Skin epidermis (tissue), 12 donors: Measurements from ENCODE around the gene HSPD1.
"Not testable (repeated sequence)": the region's sequence is repeated elsewhere in the genome, so short reads cannot be mapped to it uniquely, and the experiment has no call there.

Experiments used
- H3K27ac ChIP-seq, 21 experiments: fragments of 200-600 bp; sonication (generic) in 11 of 21; one replicate each; pipeline ENCODE4 v1.5.0; 2020; ENCODE audit warnings: mild to moderate bottlenecking in 3 of 21, inconsistent platforms in 2 of 21, moderate library complexity in 2 of 21
- H3K4me3 ChIP-seq, 7 experiments: fragments of 200-600 bp; sonication (generic) in 2 of 7; one replicate each; pipeline ENCODE4 v1.5.0; 2020; ENCODE audit warnings: inconsistent platforms in 2 of 7, mild to moderate bottlenecking in 2 of 7, moderate library complexity in 1 of 7

Gene HSPD1

GRCh38 chr2:197498235-197498936, 1.3 kb downstream of the HSPD1 start:
- Histone ChIP-seq H3K27ac (peak overlapping the region in 19 of 21 experiments; percentile 81 to 99 (median 93)), H3K4me3 (peak overlapping the region; percentile 65 to 97 (median 91))

- peak overlapping the region in 2 of 7 experiments; percentile 94 to 97 for H3K4me3 ChIP-seq
- no peak overlapping the region for H3K27ac ChIP-seq
Measured at GRCh38 chr2:197497326-197497725, 2.3 kb downstream of the HSPD1 start.

DNA sequence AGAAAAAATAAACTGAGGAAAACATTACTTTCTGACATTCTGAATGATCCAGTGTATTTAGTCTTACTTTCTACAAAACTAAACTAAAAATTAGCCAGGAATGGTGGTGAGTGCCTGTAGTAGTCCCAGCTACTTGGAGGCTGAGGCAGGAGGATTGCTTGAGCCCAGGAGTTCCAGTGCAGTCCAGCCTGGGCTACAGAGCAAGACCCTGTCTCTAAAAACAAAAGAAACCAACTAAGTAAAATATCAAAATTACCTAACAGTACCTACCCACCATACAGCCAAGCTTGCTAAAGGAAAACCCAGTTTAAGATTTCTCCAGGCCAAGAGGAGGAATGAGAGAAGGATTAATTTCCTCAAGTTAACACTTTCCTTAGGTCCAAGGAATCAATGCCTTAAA, 2.9 kb downstream of the HSPD1 start:
- no peak overlapping the region for H3K4me3 ChIP-seq
- H3K27ac ChIP-seq, result no peak overlapping the region

GRCh38 chr2:197495433-197496134, 4.1 kb downstream of the HSPD1 start:
- Histone ChIP-seq H3K27ac (no peak overlapping the region), H3K4me3 (no peak overlapping the region)

DNA sequence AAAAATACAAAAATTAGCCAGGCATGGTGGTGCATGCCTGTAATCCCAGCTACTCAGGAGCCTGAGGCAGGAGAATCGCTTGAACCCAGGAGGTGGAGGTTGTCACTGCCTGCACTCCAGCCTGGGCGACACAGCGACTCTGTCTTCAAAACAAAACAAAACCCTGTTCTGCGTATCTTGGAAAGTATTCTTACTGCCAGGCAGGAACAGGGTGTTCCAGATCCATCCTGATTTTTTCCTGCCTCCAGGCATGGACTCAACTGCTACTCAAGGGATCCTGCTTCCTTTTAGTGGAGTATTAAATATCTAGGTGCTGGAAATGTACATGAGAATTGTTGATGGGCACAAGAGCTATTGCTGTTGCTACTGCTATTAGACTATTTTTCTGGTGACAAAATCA, 12.3 kb downstream of the HSPD1 start:
- H3K27ac ChIP-seq, result no peak overlapping the region
- no peak overlapping the region for H3K4me3 ChIP-seq

GRCh38 chr2:197486175-197486574, 13.5 kb downstream of the HSPD1 start:
- H3K27ac ChIP-seq, result no peak overlapping the region

DNA sequence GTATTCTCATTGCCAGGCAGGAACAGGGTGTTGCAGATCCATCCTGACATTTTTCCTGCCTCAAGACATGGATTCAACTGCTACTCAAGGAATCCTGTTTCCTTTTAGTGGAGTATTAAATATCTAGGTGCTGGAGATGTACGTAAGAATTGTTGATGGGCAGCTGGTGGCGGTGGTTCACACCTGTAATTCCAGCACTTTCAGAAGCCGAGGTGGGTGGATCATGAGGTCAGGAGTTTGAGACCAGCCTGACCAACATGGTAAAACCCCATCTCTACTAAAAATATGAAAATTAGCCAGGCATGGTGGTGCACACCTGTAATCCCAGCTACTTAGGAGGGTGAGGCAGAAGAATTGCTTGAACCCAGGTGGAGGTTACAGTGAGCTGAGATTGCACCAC, 15.4 kb downstream of the HSPD1 start:
- H3K27ac ChIP-seq, H3K4me3 ChIP-seq: not testable (repeated sequence)

More at GRCh38 chr2:197486175-197486574, 13.5 kb downstream of the HSPD1 start:
- no peak overlapping the region for H3K4me3 ChIP-seq

DNA sequence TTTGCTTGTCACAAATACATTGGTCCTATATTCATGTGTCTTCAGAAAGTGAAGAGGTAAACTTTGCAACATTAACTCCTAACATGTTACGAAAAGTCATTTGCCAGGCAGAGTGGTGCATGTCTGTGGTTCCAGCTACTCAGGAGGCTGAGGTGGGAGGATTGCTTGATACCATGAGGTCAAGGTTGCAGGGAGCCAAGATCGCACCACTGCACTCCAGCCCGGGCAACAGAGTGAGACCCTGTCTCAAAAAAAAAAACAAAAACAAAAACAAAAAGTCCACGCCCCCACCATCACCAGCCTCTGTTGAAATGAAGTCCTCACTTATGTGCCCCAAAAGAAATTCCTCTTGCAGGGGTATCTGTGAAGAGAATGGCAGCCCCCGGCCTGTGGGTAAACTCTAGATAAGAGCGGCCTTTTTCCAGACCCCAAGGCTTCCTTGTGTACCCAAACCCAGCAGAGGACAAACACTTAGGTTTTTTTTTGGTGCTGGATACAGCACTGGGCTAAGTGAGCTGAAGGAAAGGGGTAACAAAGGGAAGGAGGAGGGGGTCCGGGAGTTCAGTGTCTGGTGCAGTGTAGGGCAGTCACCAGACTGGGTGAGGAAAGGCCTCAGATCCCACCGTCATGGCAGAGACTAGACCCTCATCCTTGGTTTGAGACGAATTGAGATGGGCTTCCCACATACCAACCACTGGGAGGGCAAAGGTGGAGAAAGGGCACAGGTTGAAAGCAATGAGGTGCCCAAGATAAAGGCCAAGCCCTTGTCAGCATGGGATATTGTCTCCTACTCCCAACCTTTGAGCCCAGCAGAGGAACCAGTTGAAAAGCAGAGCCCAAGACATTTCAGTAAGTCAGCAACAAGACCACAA, 19.2 kb downstream of the HSPD1 start:
- no peak overlapping the region for H3K27ac ChIP-seq

GRCh38 chr2:197477797-197478196, 21.8 kb downstream of the HSPD1 start:
- Histone ChIP-seq H3K27ac (no peak overlapping the region), H3K4me3 (no peak overlapping the region)

More for the DNA sequence above, 19.2 kb downstream of the HSPD1 start:
- H3K4me3 ChIP-seq, result no peak overlapping the region

- H3K4me3 ChIP-seq, result no peak overlapping the region
Measured at GRCh38 chr2:197472166-197472565, 27.5 kb downstream of the HSPD1 start.

DNA sequence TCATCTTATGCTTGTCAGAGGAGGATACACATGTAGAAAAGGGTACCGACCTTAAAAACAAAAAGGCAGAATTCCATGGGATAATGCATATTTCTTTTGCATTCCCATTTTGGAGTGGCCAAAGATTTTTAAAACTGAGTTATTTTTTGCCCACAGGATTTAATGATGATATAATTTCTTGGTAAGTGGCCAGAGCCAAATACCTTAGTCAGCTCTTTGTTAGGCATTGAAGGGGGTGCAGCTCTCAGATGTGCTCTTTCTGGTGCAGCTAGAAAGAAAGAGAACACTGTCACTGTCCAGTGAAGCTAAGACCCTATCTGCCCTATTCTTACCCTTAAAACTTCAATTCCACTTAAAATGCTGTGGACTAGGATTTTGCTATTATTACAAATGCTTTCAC, 35.5 kb downstream of the HSPD1 start:
- no peak overlapping the region for H3K27ac ChIP-seq
- no peak overlapping the region for H3K4me3 ChIP-seq

More at GRCh38 chr2:197472166-197472565, 27.5 kb downstream of the HSPD1 start:
- no peak overlapping the region for H3K27ac ChIP-seq

- no peak overlapping the region for H3K4me3 ChIP-seq
Measured at GRCh38 chr2:197461057-197461456, 38.6 kb downstream of the HSPD1 start.

GRCh38 chr2:197460649-197461048, 39.0 kb downstream of the HSPD1 start:
- Histone ChIP-seq H3K27ac (peak overlapping the region in 1 of 21 experiments; percentile 6), H3K4me3 (no peak overlapping the region)

More at GRCh38 chr2:197461057-197461456, 38.6 kb downstream of the HSPD1 start:
- no peak overlapping the region for H3K27ac ChIP-seq

- no peak overlapping the region for H3K4me3 ChIP-seq
Measured at GRCh38 chr2:197455428-197455827, 44.2 kb downstream of the HSPD1 start.

DNA sequence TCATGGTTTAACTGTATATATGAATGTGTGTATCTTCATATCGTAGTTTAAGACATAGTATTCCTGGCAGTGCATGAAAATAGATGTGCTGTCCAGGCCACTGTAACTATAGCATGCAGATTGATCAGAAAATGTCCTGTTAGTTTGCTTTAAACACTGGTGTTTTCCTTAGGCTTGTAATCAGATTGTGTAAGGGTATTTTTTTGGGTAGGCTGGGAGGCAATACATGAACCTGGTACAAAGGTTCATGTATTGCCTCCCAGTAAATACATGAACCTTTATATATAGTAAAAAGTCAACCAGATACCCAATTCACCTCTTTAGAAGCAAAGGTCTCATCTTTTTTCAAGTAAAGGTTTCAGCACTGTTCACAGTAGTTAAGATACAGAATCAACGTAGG, 44.7 kb downstream of the HSPD1 start:
- peak overlapping the region in 5 of 7 experiments; percentile 62 to 94 (median 78) for H3K4me3 ChIP-seq
- peak overlapping the region in 4 of 21 experiments; percentile 98 to 100 (median 100) for H3K27ac ChIP-seq

More at GRCh38 chr2:197455428-197455827, 44.2 kb downstream of the HSPD1 start:
- H3K27ac ChIP-seq, result peak overlapping the region in 1 of 21 experiments; percentile 100

- H3K27ac ChIP-seq, result peak overlapping the region; percentile 94 to 100 (median 99)
- H3K4me3 ChIP-seq, result peak overlapping the region; percentile 62 to 94 (median 78)
Measured at GRCh38 chr2:197453914-197454398, 45.7 kb downstream of the HSPD1 start.

DNA sequence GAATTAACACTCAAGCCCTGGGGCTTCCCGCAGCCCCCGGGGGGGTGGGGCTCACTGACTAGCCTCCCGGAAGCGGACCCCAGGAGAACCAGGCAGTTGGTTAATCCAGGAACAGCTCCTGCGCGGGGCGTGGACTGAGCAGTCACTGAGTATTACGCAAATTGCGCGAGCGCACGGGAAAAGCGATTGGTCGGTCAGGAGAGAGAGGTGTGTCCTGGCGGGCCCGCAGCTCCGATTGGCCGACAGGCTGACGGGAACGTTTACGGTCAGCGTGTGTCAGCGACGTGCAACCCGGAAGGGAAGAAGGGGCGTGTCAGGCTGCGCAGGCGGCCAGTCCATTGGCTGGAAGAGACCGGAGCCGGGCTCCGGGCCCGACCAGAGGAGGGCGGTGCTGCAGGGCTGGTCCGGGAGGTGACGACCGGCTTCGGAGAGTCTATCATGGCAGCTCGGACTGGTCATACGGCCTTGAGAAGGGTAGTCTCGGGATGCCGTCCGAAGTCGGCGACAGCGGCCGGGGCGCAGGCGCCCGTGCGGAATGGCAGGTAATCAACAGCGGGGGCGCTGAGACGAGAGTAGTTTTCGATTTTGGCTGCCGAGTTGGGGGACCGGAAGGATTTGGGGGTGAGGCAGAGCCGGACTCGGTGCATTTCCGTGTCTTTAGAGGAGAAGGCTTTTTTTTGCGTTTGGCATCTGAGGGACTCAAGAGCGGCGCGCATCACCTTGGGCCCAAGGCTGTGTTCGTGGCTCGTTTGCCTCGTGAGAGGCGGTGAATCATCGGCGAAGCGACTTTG, 46.3 kb downstream of the HSPD1 start, which contains the start of gene COQ10B:
TSS of gene COQ10B (plus strand) at position 430 of the 791 bp plus-strand sequence. CDS start at position 439, 9 bp downstream.
- peak within 1 kb of the TSS; percentile 62 to 94 (median 78) for H3K4me3 ChIP-seq
- peak within 1 kb of the TSS; percentile 94 to 100 (median 99) for H3K27ac ChIP-seq

DNA sequence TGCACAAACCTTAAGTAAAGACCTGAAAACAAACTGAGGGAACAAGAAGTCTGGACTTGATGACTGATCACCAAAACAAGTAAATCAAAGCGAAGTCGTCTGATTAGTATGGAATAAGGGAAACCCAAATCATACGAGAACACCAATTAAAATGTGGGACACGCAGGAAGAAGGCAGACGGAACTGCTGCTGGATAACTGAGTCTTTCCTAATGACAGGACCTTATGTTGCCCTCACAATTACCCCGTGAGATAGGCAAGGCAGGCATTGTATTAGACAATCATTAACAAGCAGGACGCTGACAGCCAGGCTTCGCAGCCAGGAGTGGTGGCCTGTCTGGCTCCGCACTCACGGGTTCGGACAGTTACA, 46.9 kb downstream of the HSPD1 start:
- Histone ChIP-seq H3K4me3 (peak overlapping the region; percentile 62 to 94 (median 78)), H3K27ac (peak overlapping the region in 20 of 21 experiments; percentile 84 to 100 (median 96))

DNA sequence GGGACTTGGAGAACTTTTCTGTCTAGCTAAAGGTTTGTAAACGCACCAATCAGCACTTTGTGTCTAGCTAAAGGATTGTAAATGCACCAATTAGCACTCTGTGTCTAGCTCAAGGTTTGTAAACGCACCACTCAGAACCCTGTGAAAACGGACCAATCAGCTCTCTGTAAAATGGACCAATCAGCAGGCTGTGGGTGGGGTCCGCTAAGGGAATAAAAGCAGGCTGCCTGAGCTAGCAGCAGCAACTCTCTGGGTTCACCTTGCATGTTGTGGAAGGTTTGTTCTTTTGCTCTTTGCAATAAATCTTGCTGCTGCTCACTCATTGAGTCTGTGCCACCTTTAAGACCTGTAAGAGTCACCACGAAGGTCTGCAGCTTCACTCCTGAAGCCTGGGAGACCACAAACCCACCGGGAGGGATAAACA, 48.7 kb downstream of the HSPD1 start:
- not testable (repeated sequence) for H3K4me3 ChIP-seq, H3K27ac ChIP-seq
